T-helper 2 cell treated with Interferon-gamma antibody and Interleukin-4, amounts not matched to agents 100 ng/mL and 5 ng/mL, for 36 hours (primary cell): ENCODE measurements around the gene GPM6B. TPM values are rescaled to one million over a fixed set of nuclear protein-coding genes. Genes with fewer than 3 reads are reported as not detected.

Source experiments
- intact Hi-C: fragments of 100-400 bp; cut with micrococcal nuclease; formaldehyde crosslinking; loops from one replicate; pipeline ENCODE4 v1.15.1; 2023
- total RNA-seq: library from RNA; stranded (reverse); gene quantifications from 2 replicates; pipeline ENCODE4 v1.2.3, GENCODE V29; 2022

Gene GPM6B, protein sequence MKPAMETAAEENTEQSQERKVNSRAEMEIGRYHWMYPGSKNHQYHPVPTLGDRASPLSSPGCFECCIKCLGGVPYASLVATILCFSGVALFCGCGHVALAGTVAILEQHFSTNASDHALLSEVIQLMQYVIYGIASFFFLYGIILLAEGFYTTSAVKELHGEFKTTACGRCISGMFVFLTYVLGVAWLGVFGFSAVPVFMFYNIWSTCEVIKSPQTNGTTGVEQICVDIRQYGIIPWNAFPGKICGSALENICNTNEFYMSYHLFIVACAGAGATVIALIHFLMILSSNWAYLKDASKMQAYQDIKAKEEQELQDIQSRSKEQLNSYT
- total RNA-seq = not detected in 2 replicates

DNA sequence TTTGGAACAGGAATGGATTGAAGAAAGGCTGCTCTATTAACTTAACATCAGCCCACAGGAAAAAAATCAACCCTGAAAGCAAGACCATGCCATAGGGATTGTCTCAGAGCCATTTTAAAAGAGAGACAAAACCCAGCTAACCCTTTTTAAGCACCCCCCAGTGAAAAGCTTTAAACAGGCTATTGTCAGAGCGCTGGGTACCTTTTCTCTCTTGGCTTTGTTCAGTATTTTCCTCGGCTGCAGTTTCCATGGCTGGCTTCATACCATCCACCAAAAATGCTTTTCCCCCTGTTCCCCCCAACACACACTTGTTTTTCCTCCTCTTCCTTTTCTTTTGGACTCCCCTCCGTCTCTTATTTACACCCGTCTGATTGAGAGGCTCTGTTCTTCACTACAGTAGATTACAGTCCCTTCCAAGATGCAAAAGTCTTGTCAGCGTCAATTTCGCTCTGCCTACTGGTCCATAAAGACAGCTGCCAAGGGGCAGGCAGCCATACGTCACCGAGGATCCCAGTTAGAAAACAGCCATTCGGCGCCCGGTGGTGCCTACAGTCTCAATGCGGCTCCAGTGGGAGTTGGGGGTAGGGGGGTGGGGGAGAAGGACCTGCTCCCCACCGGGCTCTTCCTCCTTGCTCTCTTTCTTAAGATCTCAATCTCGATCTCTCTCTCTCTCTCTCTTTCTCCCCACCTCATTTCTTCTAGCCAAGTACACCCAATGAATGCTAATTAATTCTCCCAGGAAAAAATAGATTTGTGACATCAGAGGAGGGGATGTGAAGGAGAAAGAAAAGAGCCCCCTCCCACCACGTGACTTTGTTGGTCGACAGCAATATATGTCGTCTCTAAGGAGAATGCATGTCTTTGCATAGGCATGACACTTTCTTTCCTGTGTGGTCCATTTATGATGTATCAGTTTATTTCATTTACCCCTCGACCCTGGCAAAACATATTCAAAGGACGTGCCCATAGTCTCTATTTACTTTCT is at the start of gene GPM6B:
Gene GPM6B (minus strand): TSS at position 451 of the 985 bp plus-strand sequence. CDS start 189 bp downstream, at position 262.
- intact Hi-C loops = no loop called here

DNA sequence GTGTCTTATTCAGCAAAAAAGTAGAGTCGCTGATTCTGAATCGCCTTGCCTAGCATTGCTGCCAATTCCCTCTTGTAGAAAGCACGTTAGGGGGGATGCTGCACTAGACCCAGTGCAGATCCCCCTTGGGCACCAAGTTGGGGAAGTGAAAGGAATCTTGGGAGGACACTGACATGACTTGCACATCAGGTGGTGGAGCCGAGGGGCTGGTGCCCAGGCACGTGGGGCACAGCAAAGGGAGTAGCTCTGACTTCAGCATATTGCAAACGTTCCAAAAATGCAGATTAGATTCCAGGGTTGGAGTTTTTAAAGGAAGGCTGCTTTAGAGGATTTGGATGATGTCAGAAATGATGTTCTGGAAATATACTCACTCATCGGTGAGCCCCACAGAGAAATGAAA is 47.4 kb upstream of the GPM6B start:
- intact Hi-C loops = no loop called here

GRCh38 chrX:13863324-13863723 is 46.4 kb upstream of the GPM6B start:
- intact Hi-C loops = no loop called here

DNA sequence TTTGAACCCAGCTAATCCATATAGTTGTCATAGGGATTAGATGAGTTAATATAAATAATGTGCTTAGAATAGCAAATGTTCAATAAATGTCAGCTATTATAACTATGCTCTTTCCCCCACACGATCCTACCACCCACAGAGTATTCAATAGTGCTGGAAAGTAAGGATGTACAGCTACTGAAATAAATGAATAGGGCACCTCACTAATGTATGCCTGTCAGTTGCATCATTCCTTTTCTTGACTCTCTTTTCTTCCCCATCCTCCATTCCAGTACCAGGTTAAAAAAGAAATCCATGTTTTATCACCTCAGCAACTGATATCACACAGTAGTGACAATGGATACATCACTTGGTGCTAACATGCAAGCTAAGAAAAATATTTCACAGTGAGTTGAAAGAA is 42.8 kb upstream of the GPM6B start:
- intact Hi-C loops = no loop called here

- intact Hi-C loops = no loop called here
Measured at GRCh38 chrX:13857804-13858203, 40.9 kb upstream of the GPM6B start.

GRCh38 chrX:13855689-13856450 is 39.0 kb upstream of the GPM6B start:
- intact Hi-C loops = no loop called here

DNA sequence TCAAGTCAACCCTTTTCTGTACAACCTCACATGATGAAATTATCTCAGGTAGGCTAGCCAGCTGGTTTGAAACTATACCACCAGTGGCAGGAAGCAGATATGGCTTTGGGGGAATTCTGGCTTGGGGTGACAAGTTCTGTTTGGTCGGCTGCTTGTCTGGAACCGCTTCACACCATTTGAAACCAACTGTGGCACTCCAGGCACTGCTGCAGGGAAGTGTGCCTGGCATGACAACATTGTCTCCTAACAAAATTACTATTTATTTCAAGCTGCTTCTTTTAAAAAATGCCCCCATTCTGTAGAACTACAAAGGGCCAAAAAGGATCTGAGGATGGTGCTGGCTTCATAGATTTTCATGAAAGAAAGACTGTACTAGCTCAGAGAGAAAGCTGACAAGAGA is 37.1 kb upstream of the GPM6B start:
- intact Hi-C loops = no loop called here

GRCh38 chrX:13852001-13852695 is 35.3 kb upstream of the GPM6B start:
- intact Hi-C loops = no loop called here

- intact Hi-C loops = no loop called here
Measured at GRCh38 chrX:13845721-13846378, 29.0 kb upstream of the GPM6B start.

- intact Hi-C loops = no loop called here
Measured at GRCh38 chrX:13843150-13843721, 26.3 kb upstream of the GPM6B start.

DNA sequence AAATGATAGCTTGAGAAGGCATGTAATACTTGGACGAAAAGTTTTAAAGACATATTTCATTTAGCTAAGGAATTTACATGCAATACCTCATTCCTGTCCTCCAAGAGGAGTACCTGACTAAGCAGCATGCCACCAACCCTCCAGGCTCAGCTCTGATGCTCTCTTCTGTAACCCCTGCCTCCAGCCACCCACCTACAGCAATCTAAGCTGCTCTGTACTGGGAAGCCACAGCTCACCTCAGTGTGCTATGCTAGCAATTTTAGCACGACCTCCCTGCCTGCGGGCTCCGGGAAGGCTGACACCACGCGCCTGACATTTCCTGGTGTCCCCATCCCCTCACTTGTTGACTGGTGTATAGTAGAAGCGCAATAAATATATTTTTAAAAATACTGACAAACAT is 23.2 kb upstream of the GPM6B start:
- intact Hi-C loops = no loop called here

DNA sequence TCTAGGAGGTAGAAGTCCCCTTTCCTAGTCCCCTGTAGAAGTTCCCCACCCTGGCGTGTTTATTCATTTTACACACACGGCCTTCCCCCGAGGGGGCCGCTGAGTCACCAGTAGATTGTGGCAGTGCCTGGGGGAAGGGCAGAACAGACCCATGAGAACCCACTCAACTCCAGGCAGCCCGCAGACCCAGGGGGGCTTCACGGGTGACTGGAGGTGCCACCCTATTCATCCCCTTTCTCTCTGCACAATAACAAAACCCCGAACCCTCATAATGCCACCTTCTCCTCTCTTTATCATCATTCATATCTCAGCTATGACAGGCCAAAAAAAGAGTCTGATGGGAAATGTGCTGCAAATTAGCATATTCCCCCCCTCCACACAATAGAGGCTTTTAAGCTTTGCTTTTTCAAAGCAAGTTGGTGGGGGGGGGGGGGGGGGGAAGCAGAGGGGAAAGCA is 20.4 kb upstream of the GPM6B start:
- intact Hi-C loops = no loop called here

DNA sequence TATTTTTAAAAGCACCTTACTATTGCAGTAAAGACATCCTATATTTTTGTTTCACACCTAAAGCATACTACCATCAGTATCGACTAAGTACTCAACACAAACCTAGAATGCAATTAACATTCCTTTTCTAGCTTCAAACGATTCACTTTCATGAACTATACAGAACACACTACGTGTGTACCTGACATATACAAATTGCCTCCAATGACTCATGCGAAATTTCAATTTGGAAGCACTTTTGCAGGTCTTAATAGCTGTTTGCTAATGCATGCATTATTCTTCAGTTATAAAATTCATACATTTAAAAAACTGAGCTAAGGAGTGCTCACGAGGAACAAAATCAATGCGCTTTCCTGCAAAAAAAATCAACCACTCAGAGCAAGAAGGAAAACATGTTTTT is 19.7 kb upstream of the GPM6B start:
- intact Hi-C loops = no loop called here

- intact Hi-C loops = no loop called here
Measured at GRCh38 chrX:13835825-13836224, 18.9 kb upstream of the GPM6B start.

- intact Hi-C loops = no loop called here
Measured at GRCh38 chrX:13834355-13834754, 17.5 kb upstream of the GPM6B start.

DNA sequence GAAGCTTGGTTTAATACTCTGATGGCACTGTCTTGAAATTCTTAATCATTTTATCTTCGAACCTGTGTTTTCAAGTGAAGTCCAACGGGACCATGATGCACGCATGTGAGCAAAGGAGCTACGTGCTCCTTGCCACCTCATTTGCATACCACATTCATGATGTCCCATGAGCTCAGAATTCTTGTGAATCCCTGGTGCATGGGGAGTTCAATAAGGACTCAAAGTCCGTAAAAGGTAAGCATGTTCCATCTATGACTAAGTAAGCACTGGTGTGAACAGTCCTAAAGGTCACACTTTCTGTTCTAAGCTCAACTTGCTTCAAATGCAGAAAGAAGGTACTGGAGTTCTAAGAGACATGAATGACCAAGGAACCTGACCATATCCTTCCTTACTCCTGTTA is 13.1 kb upstream of the GPM6B start:
- intact Hi-C loops = no loop called here

DNA sequence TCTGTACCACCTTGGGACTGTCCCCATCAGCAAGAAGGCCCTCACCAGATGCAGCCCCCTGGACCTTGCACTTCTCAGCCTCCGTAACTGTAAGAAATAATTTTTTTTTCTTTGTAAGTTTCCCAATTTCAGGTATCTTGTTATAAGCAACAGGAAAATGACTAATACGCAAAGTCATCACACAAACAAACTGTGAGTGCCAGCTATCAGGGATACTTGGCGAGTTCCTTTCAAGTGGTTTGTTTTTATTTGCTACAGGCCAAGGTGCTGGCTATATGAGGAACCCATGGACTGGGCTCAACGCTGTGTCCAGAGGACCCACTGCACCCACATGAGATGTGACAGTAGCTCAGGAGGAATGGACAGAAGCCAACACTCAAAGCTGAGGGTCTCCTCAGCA is 11.5 kb upstream of the GPM6B start:
- intact Hi-C loops = no loop called here

GRCh38 chrX:13827298-13828090 is 10.6 kb upstream of the GPM6B start:
- intact Hi-C loops = no loop called here

DNA sequence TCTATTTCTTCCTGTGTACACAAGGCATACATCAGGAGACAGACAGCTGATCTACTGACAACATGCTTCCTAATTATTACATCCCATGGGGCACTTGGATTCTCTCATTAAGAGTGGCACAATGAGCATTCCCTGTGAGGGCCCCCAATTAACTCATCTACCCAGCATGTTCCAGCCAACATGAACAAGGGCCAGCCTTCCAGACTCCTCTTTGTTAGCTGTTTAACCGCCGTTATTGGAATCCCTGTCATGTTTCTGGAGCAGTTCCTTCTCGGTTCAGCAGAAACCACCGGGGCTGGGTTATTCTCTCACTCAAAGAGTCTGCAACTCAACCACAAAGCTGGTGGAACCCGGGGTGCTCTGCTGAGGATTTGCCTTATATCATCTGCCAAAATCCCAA is 9.9 kb upstream of the GPM6B start:
- intact Hi-C loops = no loop called here
